GM23338 (cell line): ENCODE results near the gene STON2. TPM values are rescaled to one million over a fixed set of nuclear protein-coding genes. Genes with fewer than 3 reads are reported as not detected.

Experiments
- ATAC-seq: fragments of 200-7000 bp; cut with Tn5 transposase; 3 replicates; pipeline ENCODE4 v1.9.1; 2020
- DNase-seq: peaks from one replicate; pipeline ENCODE4 v3.0.0-alpha.2; 2015; ENCODE audit warnings: low spot score
- H2AFZ ChIP-seq: fragments of 200-600 bp; sonication (generic); 2 replicates; pipeline ENCODE4 v1.8.0; 2016; ENCODE audit warnings: antibody characterized with exemption, mild to moderate bottlenecking, moderate library complexity
- H3F3A ChIP-seq: fragments of 200-600 bp; sonication (generic); replicated peaks from 2 replicates; pipeline ENCODE4 v1.8.0; 2017; ENCODE audit warnings: antibody characterized with exemption, mixed run types, low read depth
- H3K27ac ChIP-seq: fragments of 200-600 bp; sonication (generic); 2 replicates; pipeline ENCODE4 v1.6.1; 2016; ENCODE audit warnings: low read depth
- H3K27me3 ChIP-seq: fragments of 200-600 bp; sonication (generic); 2 replicates; pipeline ENCODE4 v1.8.0; 2016; ENCODE audit warnings: mild to moderate bottlenecking, mixed run types, moderate library complexity; ENCODE audit not compliant: insufficient read depth
- H3K36me3 ChIP-seq: fragments of 200-600 bp; sonication (generic); 2 replicates; pipeline ENCODE4 v1.8.0; 2016; ENCODE audit warnings: mild to moderate bottlenecking; ENCODE audit not compliant: insufficient read depth
- H3K4me1 ChIP-seq: fragments of 200-600 bp; sonication (generic); 2 replicates; pipeline ENCODE4 v1.8.0; 2016; ENCODE audit warnings: mild to moderate bottlenecking, moderate library complexity; ENCODE audit not compliant: insufficient read depth
- H3K4me2 ChIP-seq: fragments of 200-600 bp; sonication (generic); 2 replicates; pipeline ENCODE4 v1.7.1; 2017; ENCODE audit warnings: mixed run types
- H3K4me3 ChIP-seq: fragments of 200-600 bp; sonication (generic); 2 replicates; pipeline ENCODE4 v1.6.1; 2016; ENCODE audit warnings: mixed run types
- H3K79me2 ChIP-seq: fragments of 200-600 bp; sonication (generic); replicated peaks from 2 replicates; pipeline ENCODE4 v1.8.0; 2017; ENCODE audit warnings: mild to moderate bottlenecking; ENCODE audit not compliant: insufficient read depth
- H3K9me2 ChIP-seq: fragments of 200-600 bp; sonication (generic); 2 replicates; pipeline ENCODE4 v1.8.0; 2017; ENCODE audit not compliant: insufficient read depth
- H4K20me1 ChIP-seq: fragments of 200-600 bp; sonication (generic); replicated peaks from 2 replicates; pipeline ENCODE4 v1.8.0; 2017; ENCODE audit warnings: mild to moderate bottlenecking; ENCODE audit not compliant: insufficient read depth
- H3K27ac Mint-ChIP-seq: 2 replicates; pipeline ENCODE4 v1.8.0; 2020; ENCODE audit warnings: inconsistent platforms, mild to moderate bottlenecking, moderate library complexity, mixed read lengths
- H3K27me3 Mint-ChIP-seq: 3 replicates; pipeline ENCODE4 v1.8.0; 2022; ENCODE audit warnings: low read depth, mild to moderate bottlenecking, moderate library complexity, mixed read lengths, inconsistent platforms; ENCODE audit not compliant: insufficient read depth, poor library complexity
- H3K36me3 Mint-ChIP-seq: 3 replicates; pipeline ENCODE4 v1.8.0; 2021; ENCODE audit warnings: low read depth, mild to moderate bottlenecking, inconsistent platforms, moderate library complexity, mixed read lengths
- H3K4me1 Mint-ChIP-seq: 3 replicates; pipeline ENCODE4 v1.8.0; 2020; ENCODE audit warnings: mild to moderate bottlenecking, inconsistent platforms, mixed read lengths
- H3K4me3 Mint-ChIP-seq: 3 replicates; pipeline ENCODE4 v1.8.0; 2021; ENCODE audit warnings: moderate library complexity, mild to moderate bottlenecking, inconsistent platforms, mixed read lengths
- H3K9me3 Mint-ChIP-seq: 3 replicates; pipeline ENCODE4 v1.8.0; 2020; ENCODE audit warnings: moderate library complexity, mild to moderate bottlenecking, inconsistent platforms, mixed read lengths
- CTCF ChIP-seq, 2 experiments: fragments of 200-600 bp in 1 of 2; sonication (generic) in 1 of 2; conservative IDR thresholded peaks; 2 replicates each; pipeline versions ENCODE4 v1.5.1 to v1.6.1; 2016 to 2017; ENCODE audit warnings: antibody characterized with exemption in 2 of 2, low read depth in 2 of 2, mild to moderate bottlenecking in 2 of 2, moderate library complexity in 1 of 2
- ETS1 ChIP-seq: IDR thresholded peaks from 2 replicates; pipeline ENCODE4 v1.6.1; 2016; ENCODE audit warnings: antibody characterized with exemption
- JUNB ChIP-seq: IDR thresholded peaks from one replicate; pipeline ENCODE4 v1.6.1; 2016; ENCODE audit warnings: antibody characterized with exemption; ENCODE audit not compliant: unreplicated experiment
- NANOG ChIP-seq: IDR thresholded peaks from 2 replicates; pipeline ENCODE4 v1.6.1; 2016; ENCODE audit warnings: antibody characterized with exemption, borderline replicate concordance
- REST ChIP-seq: IDR thresholded peaks from one replicate; pipeline ENCODE4 v1.6.1; 2018; ENCODE audit warnings: antibody characterized with exemption; ENCODE audit not compliant: unreplicated experiment
- STAT1 ChIP-seq: IDR thresholded peaks from one replicate; pipeline ENCODE4 v1.6.1; 2016; ENCODE audit warnings: antibody characterized with exemption; ENCODE audit not compliant: unreplicated experiment
- ZNF114 ChIP-seq: fragments of 250-450 bp; sonication (Bioruptor Pico); IDR thresholded peaks from 2 replicates; pipeline ENCODE4 v1.5.0; 2020; ENCODE audit warnings: mild to moderate bottlenecking, moderate library complexity
- ZNF331 ChIP-seq: fragments of 250-450 bp; sonication (Bioruptor Pico); IDR thresholded peaks from 2 replicates; pipeline ENCODE4 v1.5.0; 2020; ENCODE audit warnings: low read depth, mild to moderate bottlenecking, moderate library complexity
- polyA plus RNA-seq: library from polyadenylated mRNA; unstranded; fragments of >200 nt; fragmentation: Nextera tagmentation; extraction: Ambion mirVana; gene quantifications from 2 replicates; pipeline ENCODE4 v1.2.1, GENCODE V29; 2016
- total RNA-seq: library from RNA; depleted of rRNA; stranded (reverse); fragments of >200 nt; shearing (Covaris generic); gene quantifications from 2 replicates; pipeline ENCODE4 v1.2.3, GENCODE V29; 2014

STON2 gene
- total and polyA plus RNA-seq, 2 experiments from 2014 or later: 8.2 to 71.0 TPM

- H3K4me3 ChIP-seq: no peak overlapping the region
- H3K36me3 ChIP-seq: no peaks in the 10 kb centered on the region
- peak; percentile 9 to 51; a peak in 3 of 4 replicates for TF ChIP-seq CTCF (conservative IDR thresholded peaks at IDR 0.05; ENCODE audit: low read depth in 2 of 2)
- no peak for TF ChIP-seq NANOG
- no peak overlapping the region for H2AFZ ChIP-seq
- H4K20me1 ChIP-seq: no peaks in the 10 kb centered on the region
- H3K36me3 Mint-ChIP-seq: no peaks in the 10 kb centered on the region
- no peak overlapping the region for H3K27ac ChIP-seq
- H3K4me3 Mint-ChIP-seq: no peak overlapping the region
- no peak overlapping the region for H3K4me2 ChIP-seq
- peaks cover 30% of the 10 kb centered on the region for H3K4me1 Mint-ChIP-seq
- no peaks in the 10 kb centered on the region for H3K27me3 ChIP-seq
- ATAC-seq: peak; percentile 91
- peaks cover 4% of the 10 kb centered on the region; the same call in 1 of the 2 replicates for H3K9me2 ChIP-seq
- no peaks in the 10 kb centered on the region; the same call in 1 of the 2 replicates for H3K79me2 ChIP-seq
- H3K9me3 Mint-ChIP-seq: no peaks in the 10 kb centered on the region
- DNase-seq: peak; percentile 71
- H3K4me1 ChIP-seq: peaks cover 19% of the 10 kb centered on the region
- H3K27me3 Mint-ChIP-seq: no peaks in the 10 kb centered on the region
- H3K27ac Mint-ChIP-seq: peak overlapping the region; percentile 73
- H3F3A ChIP-seq: no peaks in the 10 kb centered on the region
Observed at GRCh38 chr14:81302638-81303037, 97.5 kb downstream of the STON2 start.

GRCh38 chr14:81301813-81302212 lies 98.3 kb downstream of the STON2 start:
- ATAC-seq: no peak
- peaks cover 24% of the 10 kb centered on the region for H3K4me1 Mint-ChIP-seq
- Histone ChIP-seq H3K79me2 (peaks cover 5% of the 10 kb centered on the region; the same call in 1 of the 2 replicates), H3K36me3 (no peaks in the 10 kb centered on the region), H2AFZ (no peak overlapping the region), H3K4me1 (peaks cover 11% of the 10 kb centered on the region; the same call in 1 of the 2 replicates), H3F3A (no peaks in the 10 kb centered on the region), H4K20me1 (no peaks in the 10 kb centered on the region), H3K9me2 (peaks cover 4% of the 10 kb centered on the region; the same call in 1 of the 2 replicates), H3K27ac (no peak overlapping the region), H3K4me3 (no peak overlapping the region), H3K4me2 (no peak overlapping the region), H3K27me3 (no peaks in the 10 kb centered on the region)
- H3K9me3 Mint-ChIP-seq: no peaks in the 10 kb centered on the region
- DNase-seq: no peak
- H3K27ac Mint-ChIP-seq: no peak overlapping the region
- H3K4me3 Mint-ChIP-seq: no peak overlapping the region
- no peaks in the 10 kb centered on the region for H3K27me3 Mint-ChIP-seq
- no peaks in the 10 kb centered on the region for H3K36me3 Mint-ChIP-seq
- no peak for TF ChIP-seq JUNB
- TF ChIP-seq ZNF114 (CRISPR knock-in tag): no peak
- TF ChIP-seq CTCF (conservative IDR thresholded peaks at IDR 0.05; ENCODE audit: low read depth in 2 of 2): no peak
- TF ChIP-seq NANOG: no peak
- TF ChIP-seq STAT1: no peak
- TF ChIP-seq ETS1: no peak
- TF ChIP-seq REST: no peak
- no peak for TF ChIP-seq ZNF331 (CRISPR knock-in tag)
